ENCODE data around the gene XRCC4. TPM values are rescaled to one million over a fixed set of nuclear protein-coding genes. Genes with fewer than 3 reads are reported as not detected.

The XRCC4 gene
- total RNA-seq, 1 experiment from 2014 or later, result 10.8 TPM

- Histone ChIP-seq H2BK20ac (ENCODE audit: low read depth, low read length, poor library complexity, severe bottlenecking) (no peak overlapping the region), H3K4me2 (ENCODE audit: insufficient read depth, insufficient read length, low read length) (no peak overlapping the region), H2BK120ac (ENCODE audit: low read depth, low read length, poor library complexity, severe bottlenecking) (no peak overlapping the region), H3K9me3 (ENCODE audit: control insufficient read depth, low read depth, low read length) (no peaks in the 10 kb centered on the region), H4K91ac (ENCODE audit: insufficient read length, low read depth, low read length) (no peak overlapping the region), H3K79me1 (ENCODE audit: insufficient read depth, low read depth, low read length, poor library complexity, severe bottlenecking) (no peaks in the 10 kb centered on the region), H2BK15ac (ENCODE audit: low read depth, low read length) (no peak overlapping the region), H2BK12ac (ENCODE audit: insufficient read length, low read depth, low read length) (no peak overlapping the region), H3K4ac (ENCODE audit: low read depth, low read length) (no peak overlapping the region), H3K56ac (ENCODE audit: insufficient read length, low read depth, low read length) (no peak overlapping the region), H4K20me1 (ENCODE audit: control insufficient read depth, insufficient read depth, insufficient read length) (no peaks in the 10 kb centered on the region), H3K4me1 (ENCODE audit: insufficient read depth, low read length) (peaks cover 4% of the 10 kb centered on the region; the same call in 1 of the 2 replicates), H3K27me3 (ENCODE audit: insufficient read depth, low read length) (no peaks in the 10 kb centered on the region), H3K27ac (ENCODE audit: insufficient read length, low read depth, low read length) (no peak overlapping the region), H3K79me2 (ENCODE audit: insufficient read depth, low read length) (no peaks in the 10 kb centered on the region), H2BK5ac (ENCODE audit: insufficient read length, low read length) (no peak overlapping the region), H3K23ac (ENCODE audit: insufficient read length, low read depth, low read length) (no peak overlapping the region), H3T11ph (ENCODE audit: low read length) (no peak overlapping the region), H2AK5ac (ENCODE audit: insufficient read length, low read length) (no peak overlapping the region), H4K8ac (replicated peaks; ENCODE audit: insufficient read length, low read depth, low read length) (no peak overlapping the region), H3K14ac (ENCODE audit: insufficient read depth, low read length) (no peak overlapping the region), H3K9ac (ENCODE audit: extremely low read depth, insufficient read length, low read length) (no peak overlapping the region), H3K23me2 (ENCODE audit: insufficient read length, low read depth, low read length, poor library complexity, severe bottlenecking) (no peaks in the 10 kb centered on the region), H4K5ac (ENCODE audit: insufficient read length, low read depth, low read length) (no peak overlapping the region), H3K18ac (ENCODE audit: insufficient read length, low read depth, low read length) (no peak overlapping the region), H2AFZ (ENCODE audit: low read length) (no peak overlapping the region)
- peaks cover 20 to 27% of the 10 kb centered on the region in 2 experiments for H3K4me1 Mint-ChIP-seq
- no peaks in the 10 kb centered on the region for H3K36me3 Mint-ChIP-seq (ENCODE audit: insufficient read depth in 1 of 3, low read depth in 3 of 3)
- no peaks in the 10 kb centered on the region for H3K9me3 Mint-ChIP-seq
- TF ChIP-seq CTCF (conservative IDR thresholded peaks at IDR 0.05), result no peak
- peak overlapping the region in 1 of 3 experiments; percentile 84; a peak in 1 of 7 replicates for H3K27ac Mint-ChIP-seq
- DNase-seq, result no peak
- WGBS (ENCODE audit: extremely low coverage, insufficient read length, low lambda C conversion rate), result 100% methylated on average over 2 of the region's 4 CpGs
- H3K27me3 Mint-ChIP-seq (ENCODE audit: low read depth), result no peaks in the 10 kb centered on the region
- no peak overlapping the region for H3K4me3 Mint-ChIP-seq
Observed at GRCh38 chr5:83034528-83035207, 42.7 kb upstream of the XRCC4 start.
